ENCODE results near the gene GIMAP8.

The GIMAP8 gene

DNA sequence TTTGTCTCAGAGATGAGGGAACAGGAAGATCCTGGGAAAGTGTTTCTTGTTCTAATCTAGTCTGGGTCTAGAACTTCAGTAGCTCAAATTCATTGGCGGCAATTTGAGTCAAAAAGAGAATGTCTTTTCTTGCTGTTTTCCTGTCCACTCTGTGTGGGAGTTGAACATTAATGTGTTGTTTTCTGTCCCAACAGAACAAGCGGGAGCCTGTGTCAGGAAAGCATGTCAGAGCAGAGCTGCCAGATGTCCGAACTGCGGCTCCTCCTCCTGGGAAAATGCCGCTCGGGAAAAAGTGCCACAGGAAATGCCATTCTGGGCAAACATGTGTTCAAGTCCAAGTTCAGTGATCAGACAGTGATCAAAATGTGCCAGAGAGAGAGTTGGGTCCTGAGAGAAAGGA, 16.0 kb downstream of the GIMAP8 start:
- H3K36me3 ChIP-seq (ENCODE audit: insufficient read depth) = no peaks in the 10 kb centered on the region
- H3K27me3 ChIP-seq (ENCODE audit: insufficient read depth, low read depth) = no peaks in the 10 kb centered on the region
- H4K20me1 ChIP-seq (ENCODE audit: insufficient read depth) = no peaks in the 10 kb centered on the region
- H2AFZ ChIP-seq (ENCODE audit: low read depth) = no peak overlapping the region
- H3K4me3 ChIP-seq (IDR thresholded peaks at IDR 0.05; ENCODE audit: insufficient read depth, low read depth, low read length) = no peak overlapping the region
- H3K4me1 ChIP-seq (ENCODE audit: low read depth, poor library complexity, severe bottlenecking) = no peaks in the 10 kb centered on the region
- H3K4me2 ChIP-seq = no peak overlapping the region
- TF ChIP-seq, protein P1, sequence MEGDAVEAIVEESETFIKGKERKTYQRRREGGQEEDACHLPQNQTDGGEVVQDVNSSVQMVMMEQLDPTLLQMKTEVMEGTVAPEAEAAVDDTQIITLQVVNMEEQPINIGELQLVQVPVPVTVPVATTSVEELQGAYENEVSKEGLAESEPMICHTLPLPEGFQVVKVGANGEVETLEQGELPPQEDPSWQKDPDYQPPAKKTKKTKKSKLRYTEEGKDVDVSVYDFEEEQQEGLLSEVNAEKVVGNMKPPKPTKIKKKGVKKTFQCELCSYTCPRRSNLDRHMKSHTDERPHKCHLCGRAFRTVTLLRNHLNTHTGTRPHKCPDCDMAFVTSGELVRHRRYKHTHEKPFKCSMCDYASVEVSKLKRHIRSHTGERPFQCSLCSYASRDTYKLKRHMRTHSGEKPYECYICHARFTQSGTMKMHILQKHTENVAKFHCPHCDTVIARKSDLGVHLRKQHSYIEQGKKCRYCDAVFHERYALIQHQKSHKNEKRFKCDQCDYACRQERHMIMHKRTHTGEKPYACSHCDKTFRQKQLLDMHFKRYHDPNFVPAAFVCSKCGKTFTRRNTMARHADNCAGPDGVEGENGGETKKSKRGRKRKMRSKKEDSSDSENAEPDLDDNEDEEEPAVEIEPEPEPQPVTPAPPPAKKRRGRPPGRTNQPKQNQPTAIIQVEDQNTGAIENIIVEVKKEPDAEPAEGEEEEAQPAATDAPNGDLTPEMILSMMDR (conservative IDR thresholded peaks at IDR 0.05; ENCODE audit: low read depth, low read length) = no peak
- H3K9ac ChIP-seq = no peak overlapping the region
- H3K79me2 ChIP-seq (ENCODE audit: insufficient read depth, low read depth) = no peaks in the 10 kb centered on the region
- no peak overlapping the region for H3K27ac ChIP-seq

DNA sequence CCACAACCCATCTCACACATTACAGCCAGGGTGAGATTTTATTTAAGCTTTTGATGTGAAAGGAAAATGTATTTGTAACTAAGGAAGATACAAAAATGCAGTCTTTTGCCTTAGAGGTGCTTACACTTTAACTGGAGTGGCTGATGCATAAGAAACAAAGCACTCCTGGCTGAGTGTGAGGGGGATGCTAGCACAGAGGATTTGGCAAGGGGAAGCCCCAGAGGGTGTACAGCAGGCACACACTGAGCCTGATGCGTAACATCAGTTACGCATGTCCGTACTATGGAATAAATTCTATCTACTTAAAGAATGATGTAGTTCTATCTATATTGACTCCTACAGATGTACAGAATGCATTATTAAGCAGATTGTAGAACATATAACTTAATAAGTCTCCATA, 17.8 kb downstream of the GIMAP8 start:
- Histone ChIP-seq H3K79me2 (ENCODE audit: insufficient read depth, low read depth) (no peaks in the 10 kb centered on the region), H3K9ac (no peak overlapping the region), H3K4me3 (IDR thresholded peaks at IDR 0.05; ENCODE audit: insufficient read depth, low read depth, low read length) (no peak overlapping the region), H2AFZ (ENCODE audit: low read depth) (no peak overlapping the region), H4K20me1 (ENCODE audit: insufficient read depth) (no peaks in the 10 kb centered on the region), H3K27me3 (ENCODE audit: insufficient read depth, low read depth) (no peaks in the 10 kb centered on the region), H3K4me1 (ENCODE audit: low read depth, poor library complexity, severe bottlenecking) (no peaks in the 10 kb centered on the region), H3K4me2 (no peak overlapping the region), H3K36me3 (ENCODE audit: insufficient read depth) (no peaks in the 10 kb centered on the region), H3K27ac (no peak overlapping the region)
- TF ChIP-seq, protein P1 (conservative IDR thresholded peaks at IDR 0.05; ENCODE audit: low read depth, low read length) = no peak

DNA sequence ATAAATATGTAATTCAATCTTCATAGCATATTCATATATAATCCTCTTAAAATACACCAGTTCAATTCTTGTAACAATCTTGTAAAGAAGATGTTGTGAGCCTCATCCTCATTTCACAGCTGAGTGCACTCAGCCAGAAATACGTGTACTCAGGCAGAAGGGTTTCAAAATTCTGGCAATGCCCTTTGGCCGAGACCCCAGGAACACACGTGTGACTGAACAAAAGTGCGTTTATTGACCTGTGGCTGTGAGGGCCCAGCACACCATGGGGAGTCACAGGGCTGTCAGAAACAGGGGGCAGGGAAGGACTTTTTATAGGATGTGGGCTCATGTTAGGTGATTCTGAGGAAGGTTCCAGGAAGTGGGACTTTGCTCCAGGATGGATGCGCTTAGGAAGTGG, 21.5 kb downstream of the GIMAP8 start:
- Histone ChIP-seq H3K4me2 (no peak overlapping the region), H3K4me3 (IDR thresholded peaks at IDR 0.05; ENCODE audit: insufficient read depth, low read depth, low read length) (no peak overlapping the region), H3K36me3 (ENCODE audit: insufficient read depth) (no peaks in the 10 kb centered on the region), H3K79me2 (ENCODE audit: insufficient read depth, low read depth) (no peaks in the 10 kb centered on the region), H3K27ac (no peak overlapping the region), H3K9ac (no peak overlapping the region), H3K4me1 (ENCODE audit: low read depth, poor library complexity, severe bottlenecking) (no peaks in the 10 kb centered on the region), H3K27me3 (ENCODE audit: insufficient read depth, low read depth) (no peaks in the 10 kb centered on the region), H2AFZ (ENCODE audit: low read depth) (no peak overlapping the region), H4K20me1 (ENCODE audit: insufficient read depth) (no peaks in the 10 kb centered on the region)
- TF ChIP-seq, protein P1 (conservative IDR thresholded peaks at IDR 0.05; ENCODE audit: low read depth, low read length) = no peak

DNA sequence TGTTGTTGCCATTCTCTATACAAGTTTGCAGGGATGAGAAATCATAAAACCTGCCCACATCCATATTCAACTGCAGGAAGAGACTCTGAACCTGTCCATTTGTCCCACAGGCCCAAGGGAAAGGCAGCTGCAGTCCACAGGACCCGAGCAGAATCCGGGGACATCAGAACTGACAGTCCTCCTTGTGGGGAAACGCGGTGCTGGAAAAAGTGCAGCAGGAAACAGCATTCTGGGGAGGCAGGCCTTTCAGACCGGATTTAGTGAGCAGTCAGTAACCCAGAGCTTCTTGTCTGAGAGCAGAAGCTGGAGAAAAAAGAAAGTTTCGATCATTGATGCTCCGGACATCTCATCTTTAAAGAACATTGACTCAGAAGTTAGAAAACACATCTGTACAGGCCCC, 23.5 kb downstream of the GIMAP8 start:
- Histone ChIP-seq H3K79me2 (ENCODE audit: insufficient read depth, low read depth) (no peaks in the 10 kb centered on the region), H3K4me2 (no peak overlapping the region), H3K27me3 (ENCODE audit: insufficient read depth, low read depth) (no peaks in the 10 kb centered on the region), H2AFZ (ENCODE audit: low read depth) (no peak overlapping the region), H3K9ac (no peak overlapping the region), H3K4me1 (ENCODE audit: low read depth, poor library complexity, severe bottlenecking) (no peaks in the 10 kb centered on the region), H4K20me1 (ENCODE audit: insufficient read depth) (no peaks in the 10 kb centered on the region), H3K36me3 (ENCODE audit: insufficient read depth) (no peaks in the 10 kb centered on the region), H3K4me3 (IDR thresholded peaks at IDR 0.05; ENCODE audit: insufficient read depth, low read depth, low read length) (no peak overlapping the region), H3K27ac (no peak overlapping the region)
- TF ChIP-seq, protein P1 (conservative IDR thresholded peaks at IDR 0.05; ENCODE audit: low read depth, low read length) = no peak

DNA sequence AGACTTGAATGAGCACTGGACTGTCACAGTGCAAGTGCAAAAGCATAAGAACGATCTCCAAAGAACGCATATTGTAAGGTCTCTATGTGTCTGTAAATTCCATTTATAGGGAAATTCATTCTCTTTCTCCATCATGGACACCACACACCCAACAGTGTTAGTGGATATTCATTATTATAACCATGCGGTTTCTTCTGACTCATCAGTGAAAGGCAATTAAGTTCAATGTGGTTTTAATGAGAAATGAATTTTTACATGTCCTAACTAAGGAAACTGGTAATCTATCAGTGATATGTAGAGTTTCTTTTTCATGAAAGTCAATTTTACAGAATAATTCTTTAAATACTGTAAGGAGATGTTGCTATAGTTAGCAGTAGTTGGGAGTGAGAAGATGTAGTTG, 25.9 kb downstream of the GIMAP8 start:
- H2AFZ ChIP-seq (ENCODE audit: low read depth) = no peak overlapping the region
- no peaks in the 10 kb centered on the region for H3K4me1 ChIP-seq (ENCODE audit: low read depth, poor library complexity, severe bottlenecking)
- no peak overlapping the region for H3K4me2 ChIP-seq
- no peaks in the 10 kb centered on the region for H4K20me1 ChIP-seq (ENCODE audit: insufficient read depth)
- H3K79me2 ChIP-seq (ENCODE audit: insufficient read depth, low read depth) = no peaks in the 10 kb centered on the region
- TF ChIP-seq, protein P1 (conservative IDR thresholded peaks at IDR 0.05; ENCODE audit: low read depth, low read length) = no peak
- H3K9ac ChIP-seq = no peak overlapping the region
- no peak overlapping the region for H3K4me3 ChIP-seq (IDR thresholded peaks at IDR 0.05; ENCODE audit: insufficient read depth, low read depth, low read length)
- no peaks in the 10 kb centered on the region for H3K36me3 ChIP-seq (ENCODE audit: insufficient read depth)
- no peak overlapping the region for H3K27ac ChIP-seq
- H3K27me3 ChIP-seq (ENCODE audit: insufficient read depth, low read depth) = no peaks in the 10 kb centered on the region

Measured in KMS-11 (cell line).